PFSK-1 (cell line): ENCODE data around the gene ARID5A.

Source experiments
- POLR2AphosphoS5 ChIP-seq: IDR thresholded peaks from 2 replicates; pipeline ENCODE4 v1.6.1; 2012; ENCODE audit warnings: low read depth, mild to moderate bottlenecking, control low read depth, low read length, moderate library complexity
- REST ChIP-seq, 2 experiments: IDR thresholded peaks; 2 replicates each; pipeline versions ENCODE4 v1.6.1 to v1.8.0; 2011 to 2012; ENCODE audit warnings: low read depth in 2 of 2, low read length in 2 of 2, control low read depth in 1 of 2, inconsistent platforms in 1 of 2, mild to moderate bottlenecking in 1 of 2, moderate library complexity in 1 of 2; ENCODE audit not compliant: insufficient read depth in 1 of 2
- SIN3A ChIP-seq: IDR thresholded peaks from 2 replicates; pipeline ENCODE4 v1.6.1; 2012; ENCODE audit warnings: mild to moderate bottlenecking, low read length, moderate library complexity, borderline replicate concordance; ENCODE audit not compliant: insufficient read depth
- TAF1 ChIP-seq: IDR thresholded peaks from 2 replicates; pipeline ENCODE4 v1.6.1; 2012; ENCODE audit warnings: low read length, control low read depth, borderline replicate concordance; ENCODE audit not compliant: insufficient read depth

- TF ChIP-seq POLR2AphosphoS5 (no peak), SIN3A (no peak), REST (IDR thresholded peaks at IDR 0.05; ENCODE audit: insufficient read depth in 1 of 2, low read depth in 2 of 2, low read length in 2 of 2) (no peak), TAF1 (no peak)
Observed at GRCh38 chr2:96531366-96531765, 5.2 kb upstream of the ARID5A start.
